ACHN (cell line): ENCODE results near the gene AQP1.

Experiments
- DNase-seq: peaks from one replicate; pipeline ENCODE4 v3.0.0-alpha.2; 2015
- in situ Hi-C: cut with HindIII; loops from 2 replicates; pipeline ENCODE4 v1.10.0; 2017; ENCODE audit warnings: low sequenced_read_pairs, low pct_ligation_motif_present, low pct_unique_long_range_greater_than_20kb

The AQP1 gene

DNA sequence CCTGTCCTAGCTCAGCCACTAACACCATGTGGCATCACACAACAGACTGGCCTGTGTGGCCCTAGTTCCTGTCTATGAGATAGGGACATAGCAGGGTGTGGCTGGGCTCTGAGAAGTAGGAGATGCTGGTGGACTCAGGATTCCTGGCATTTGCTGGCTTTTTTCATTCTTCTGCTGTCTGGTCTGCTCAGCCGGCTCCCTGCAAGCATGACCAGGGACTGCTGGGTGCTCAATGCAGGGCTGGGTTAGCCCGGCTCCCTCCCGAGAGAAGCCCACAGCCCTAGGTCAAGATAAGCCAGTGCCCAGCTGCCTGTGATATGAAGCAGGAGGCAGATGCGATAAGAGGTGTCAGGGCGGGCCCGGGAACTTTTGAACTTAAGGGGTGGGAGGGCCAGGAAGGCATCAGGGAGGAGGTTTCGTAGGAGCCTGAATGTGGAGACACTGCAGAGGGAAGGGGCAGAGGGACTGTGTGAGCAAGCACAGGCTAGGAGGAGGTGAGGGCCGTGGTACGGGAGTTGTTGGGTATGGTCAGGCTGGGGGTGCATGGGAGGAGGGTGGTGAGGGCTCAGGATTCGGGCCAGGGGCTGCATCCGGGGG lies 3.5 kb downstream of the AQP1 start:
- in situ Hi-C loops, result no loop called here
- DNase-seq, result no peak

DNA sequence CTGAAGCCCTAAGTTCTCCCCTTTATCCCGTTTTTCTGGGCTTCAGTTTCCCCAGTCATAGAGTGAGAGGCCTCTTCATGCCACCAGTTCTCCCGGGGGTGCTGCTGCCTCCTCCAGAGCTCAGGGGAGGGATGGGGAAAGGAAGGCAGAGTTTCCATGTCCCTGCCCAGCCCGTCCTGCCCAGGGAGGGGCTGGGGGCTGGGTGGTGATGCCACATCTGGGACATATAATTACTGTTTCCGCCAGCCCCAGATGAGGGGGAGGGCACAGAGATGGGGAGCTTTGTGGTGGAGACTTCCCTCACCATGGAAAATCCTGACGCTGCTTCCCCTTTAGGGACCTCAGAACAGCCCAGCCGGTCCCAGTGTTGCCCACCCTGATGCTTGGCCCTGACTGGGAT lies 4.1 kb downstream of the AQP1 start:
- in situ Hi-C loops, result no loop called here

DNA sequence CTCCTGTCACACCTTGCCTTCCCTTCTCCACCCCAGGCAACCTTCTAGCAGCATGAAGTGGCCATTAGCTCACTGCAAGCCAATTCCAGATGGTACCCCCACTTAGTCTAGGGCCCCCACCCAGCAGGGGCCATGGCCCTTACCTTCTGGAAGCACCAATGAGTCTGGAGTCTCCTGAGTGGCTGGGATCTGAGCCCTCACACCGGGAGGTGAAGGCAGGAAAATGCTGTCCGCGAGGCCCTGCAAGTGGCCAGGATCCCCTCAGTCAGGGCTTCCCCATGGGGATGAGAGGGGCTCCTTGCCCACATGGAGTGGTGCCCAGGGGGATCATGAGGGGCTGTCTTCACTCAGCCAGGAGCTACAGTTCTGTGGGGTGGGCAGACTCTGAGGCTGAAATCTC lies 4.6 kb downstream of the AQP1 start:
- in situ Hi-C loops, result no loop called here
- DNase-seq, result no peak

More for the DNA sequence above, 4.1 kb downstream of the AQP1 start:
- no peak for DNase-seq

DNA sequence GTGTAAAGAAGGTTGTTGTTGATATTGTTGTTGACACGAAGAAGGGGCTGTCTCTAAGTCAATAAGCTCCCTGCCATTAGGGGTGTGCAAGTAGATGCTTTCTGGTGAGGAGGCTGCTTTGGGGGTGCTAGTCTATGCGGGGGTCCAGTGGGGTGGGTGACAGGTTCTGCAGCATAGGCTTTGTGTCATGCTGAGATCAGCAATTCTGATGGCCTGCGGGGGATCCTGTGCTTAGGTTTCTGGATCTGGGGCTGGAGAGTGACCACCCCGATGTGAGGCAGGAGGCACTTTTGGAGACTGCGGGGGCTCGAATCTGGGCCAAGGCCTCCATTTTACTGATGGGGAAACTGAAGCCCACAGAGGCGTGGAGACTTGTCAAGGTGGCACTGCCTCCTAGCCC lies 5.1 kb downstream of the AQP1 start:
- in situ Hi-C loops, result no loop called here
- no peak for DNase-seq

DNA sequence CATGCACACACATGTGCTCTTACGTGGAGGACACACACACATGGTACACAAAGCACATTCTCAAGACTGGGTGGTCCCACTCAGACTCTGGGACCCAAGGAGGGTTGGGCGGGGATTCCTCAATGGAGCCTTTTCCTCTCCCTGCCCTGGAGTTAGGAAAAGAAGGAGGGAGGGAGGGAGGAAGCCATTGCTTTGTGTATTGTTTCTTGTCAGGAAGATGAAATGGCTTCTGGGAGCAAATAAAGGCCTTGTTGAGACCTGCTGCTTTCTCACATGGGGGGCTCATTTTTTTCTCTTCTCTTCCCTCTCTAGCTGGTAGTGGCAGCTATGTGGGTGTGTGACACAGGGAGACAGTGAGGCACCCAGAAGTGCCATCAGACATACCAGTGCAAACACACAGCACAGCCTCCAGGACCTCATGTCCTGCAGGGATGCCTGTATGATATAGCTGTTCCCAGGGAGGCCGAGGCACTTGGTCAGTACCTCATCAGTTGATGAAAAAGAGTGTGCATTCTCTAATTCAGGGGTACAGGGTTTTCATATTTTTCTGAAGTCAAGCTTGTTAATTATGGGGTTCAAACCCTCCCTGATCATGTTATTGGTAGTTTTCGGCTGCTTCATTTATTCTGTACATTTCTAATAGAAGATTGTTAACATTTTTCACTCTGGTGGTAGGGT lies 5.7 kb downstream of the AQP1 start:
- in situ Hi-C loops, result no loop called here
- no peak for DNase-seq

DNA sequence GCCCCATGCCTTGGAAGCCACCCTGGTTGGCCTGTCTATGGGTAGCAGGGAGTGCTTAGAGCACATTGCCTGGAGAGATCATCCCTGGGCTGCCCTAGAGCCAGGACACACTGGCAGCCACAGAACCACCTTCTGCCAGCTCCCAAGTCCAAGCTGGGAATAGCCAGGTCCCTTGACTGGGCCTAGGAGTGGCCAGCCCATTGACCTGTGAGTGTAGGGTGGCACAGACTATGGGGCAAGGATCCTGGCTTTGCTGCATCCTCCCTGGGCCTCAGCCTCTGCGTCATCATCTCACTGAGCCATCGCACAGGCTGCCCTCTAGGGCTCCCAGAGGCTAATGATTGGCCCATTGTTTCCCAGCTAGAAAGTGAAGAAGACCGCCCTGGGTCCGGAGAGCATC lies 7.0 kb downstream of the AQP1 start:
- in situ Hi-C loops, result no loop called here
- no peak for DNase-seq

DNA sequence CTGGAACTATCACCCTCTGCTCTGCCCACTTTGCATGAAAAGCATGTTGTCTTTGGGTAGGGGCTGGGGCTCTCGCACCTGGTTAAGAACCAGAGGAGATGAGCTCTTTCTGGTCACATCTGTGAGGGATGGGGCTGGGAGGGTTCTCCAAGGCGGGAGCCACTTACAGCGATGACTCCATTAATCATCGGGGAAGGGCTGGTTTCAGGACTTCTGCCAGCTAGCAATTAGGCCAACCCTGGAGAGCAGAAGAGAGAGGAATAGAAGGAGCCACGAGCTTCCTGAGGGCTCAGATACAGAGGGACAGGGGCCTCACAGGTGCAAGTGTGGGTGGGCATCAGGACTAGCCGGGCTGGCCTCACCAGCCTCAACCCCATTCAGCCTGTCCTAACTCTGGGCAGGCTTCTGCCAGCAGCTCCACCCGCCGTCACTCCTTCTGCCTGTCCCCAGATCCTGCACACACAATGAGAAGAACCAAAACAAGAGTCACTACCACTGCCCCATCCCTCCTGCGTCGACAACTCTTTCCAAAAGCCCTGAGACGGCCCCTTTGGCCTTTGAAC lies 8.4 kb downstream of the AQP1 start:
- in situ Hi-C loops, result no loop called here

DNA sequence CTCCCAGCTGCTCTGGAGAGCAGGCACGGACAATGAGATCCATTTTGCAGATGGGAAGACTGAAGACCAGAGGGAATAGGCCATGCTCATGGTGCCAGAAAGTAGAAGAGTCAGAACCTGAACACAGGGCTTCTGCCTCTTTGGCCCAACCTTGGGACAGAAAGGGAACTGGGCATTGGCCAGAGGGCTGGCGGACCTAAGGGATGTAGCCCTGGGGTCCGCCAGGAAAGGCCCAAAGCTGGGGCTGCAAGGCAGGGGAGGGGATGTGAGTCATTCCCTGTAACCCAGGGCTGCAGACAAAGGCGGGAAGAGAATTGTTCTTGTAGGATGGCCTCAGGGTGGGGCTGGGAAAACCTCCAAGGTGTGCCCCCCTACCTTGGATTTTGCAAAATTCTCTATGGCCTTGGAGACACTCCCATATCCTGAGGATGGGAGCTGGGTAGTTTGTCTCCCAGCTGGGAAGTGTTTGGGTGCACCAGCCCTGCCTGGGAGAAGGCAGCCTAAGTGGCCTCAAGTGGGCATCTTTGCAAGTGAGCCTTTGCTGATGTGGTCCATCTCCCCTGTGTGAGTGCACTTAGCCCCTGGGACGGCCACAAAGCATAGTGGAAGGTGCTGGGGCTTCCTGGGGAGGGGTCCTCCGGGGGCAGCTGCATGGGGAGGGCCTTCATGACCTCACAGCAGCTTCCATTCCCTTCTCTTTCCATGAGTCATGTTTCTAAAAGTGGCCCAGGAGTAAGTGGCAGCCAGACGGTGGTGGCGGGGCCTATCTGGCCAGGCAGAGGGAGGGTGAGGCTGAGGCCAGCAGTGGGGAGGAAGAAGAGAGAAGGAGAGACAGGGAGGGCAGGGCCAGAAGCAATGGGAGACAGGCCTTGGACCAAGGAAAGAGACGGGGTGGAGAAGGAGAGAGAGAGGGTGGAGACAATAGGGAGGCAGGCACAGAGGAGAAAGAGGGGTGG lies 9.2 kb downstream of the AQP1 start:
- in situ Hi-C loops, result no loop called here
- DNase-seq, result no peak

More for the DNA sequence above, 8.4 kb downstream of the AQP1 start:
- DNase-seq, result no peak

DNA sequence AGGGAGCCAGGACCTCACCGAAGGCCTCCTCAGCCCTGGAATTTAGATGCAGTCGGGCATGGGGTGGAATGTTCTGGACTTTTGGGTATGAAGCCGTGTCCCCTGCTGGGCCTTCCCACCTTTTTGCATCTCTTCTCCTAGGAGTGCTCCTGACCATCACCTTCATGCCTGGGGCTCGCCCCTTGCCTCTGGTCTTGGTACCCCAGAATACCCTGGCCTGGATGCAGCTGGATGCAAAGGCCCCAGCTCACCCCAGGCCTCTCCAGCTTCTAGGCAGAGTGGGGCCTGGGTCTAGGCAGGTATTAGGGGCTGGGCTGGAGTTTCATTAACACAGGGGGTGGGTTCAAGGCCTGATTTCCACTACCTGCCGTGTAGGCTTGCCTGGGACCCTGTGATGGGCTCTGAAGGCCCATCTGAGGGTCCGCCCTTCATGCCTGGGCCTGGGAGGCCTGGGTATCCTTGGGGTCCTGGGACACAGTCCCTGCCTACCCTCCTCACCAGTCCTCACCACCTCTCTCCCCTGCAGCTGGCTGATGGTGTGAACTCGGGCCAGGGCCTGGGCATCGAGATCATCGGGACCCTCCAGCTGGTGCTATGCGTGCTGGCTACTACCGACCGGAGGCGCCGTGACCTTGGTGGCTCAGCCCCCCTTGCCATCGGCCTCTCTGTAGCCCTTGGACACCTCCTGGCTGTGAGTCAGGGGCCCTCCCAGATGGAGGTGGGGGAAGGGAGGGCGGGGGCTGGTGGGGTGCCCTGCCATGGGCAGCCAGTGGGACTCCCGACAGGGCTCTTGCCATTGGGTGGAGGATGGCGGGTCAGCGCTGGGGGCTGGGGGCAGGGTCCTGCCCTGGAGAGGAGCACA lies 10.1 kb downstream of the AQP1 start:
- DNase-seq, result no peak
- in situ Hi-C loops, result no loop called here

DNA sequence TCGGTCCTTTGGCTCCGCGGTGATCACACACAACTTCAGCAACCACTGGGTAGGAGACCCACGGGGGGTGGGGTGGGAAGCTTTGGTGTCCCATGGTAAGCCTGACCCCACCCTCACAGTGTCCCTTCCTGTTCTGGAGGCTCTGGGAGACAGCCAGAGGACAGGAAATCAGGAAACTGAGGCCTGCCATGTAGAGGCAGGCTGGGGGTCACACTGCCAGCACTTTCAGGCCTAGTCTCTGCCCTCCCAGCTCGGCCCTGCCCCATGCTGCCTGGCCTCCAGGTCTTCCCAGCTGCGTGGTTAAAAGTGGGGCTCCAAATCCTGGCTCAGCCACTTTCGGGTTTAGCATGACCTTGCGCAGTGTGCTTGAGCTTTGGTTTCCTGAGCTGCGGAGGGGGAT lies 10.9 kb downstream of the AQP1 start:
- in situ Hi-C loops, result no loop called here
- DNase-seq, result no peak

DNA sequence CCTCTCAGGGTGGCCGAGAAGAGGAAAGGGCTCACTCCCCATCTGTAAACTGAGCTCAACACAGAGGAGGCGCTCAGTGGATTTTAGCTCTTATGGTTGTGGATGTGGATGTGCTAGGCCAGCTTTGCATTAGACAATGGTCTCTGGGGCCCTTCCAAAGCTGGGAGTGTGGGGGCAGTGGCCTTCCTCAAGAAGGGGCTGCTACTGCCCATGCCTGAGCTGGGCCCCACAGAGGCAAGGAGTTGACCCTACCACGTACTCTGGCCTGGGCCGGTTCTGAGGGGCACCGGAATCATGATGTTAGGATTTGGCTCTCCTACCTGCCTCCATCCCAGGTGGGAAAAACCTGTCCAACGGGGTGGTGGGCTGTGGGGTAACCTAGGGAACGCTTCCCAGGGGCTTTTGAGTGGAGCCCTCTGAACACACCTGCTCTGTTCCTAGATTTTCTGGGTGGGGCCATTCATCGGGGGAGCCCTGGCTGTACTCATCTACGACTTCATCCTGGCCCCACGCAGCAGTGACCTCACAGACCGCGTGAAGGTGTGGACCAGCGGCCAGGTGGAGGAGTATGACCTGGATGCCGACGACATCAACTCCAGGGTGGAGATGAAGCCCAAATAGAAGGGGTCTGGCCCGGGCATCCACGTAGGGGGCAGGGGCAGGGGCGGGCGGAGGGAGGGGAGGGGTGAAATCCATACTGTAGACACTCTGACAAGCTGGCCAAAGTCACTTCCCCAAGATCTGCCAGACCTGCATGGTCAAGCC lies 11.5 kb downstream of the AQP1 start:
- in situ Hi-C loops, result no loop called here
- no peak for DNase-seq

DNA sequence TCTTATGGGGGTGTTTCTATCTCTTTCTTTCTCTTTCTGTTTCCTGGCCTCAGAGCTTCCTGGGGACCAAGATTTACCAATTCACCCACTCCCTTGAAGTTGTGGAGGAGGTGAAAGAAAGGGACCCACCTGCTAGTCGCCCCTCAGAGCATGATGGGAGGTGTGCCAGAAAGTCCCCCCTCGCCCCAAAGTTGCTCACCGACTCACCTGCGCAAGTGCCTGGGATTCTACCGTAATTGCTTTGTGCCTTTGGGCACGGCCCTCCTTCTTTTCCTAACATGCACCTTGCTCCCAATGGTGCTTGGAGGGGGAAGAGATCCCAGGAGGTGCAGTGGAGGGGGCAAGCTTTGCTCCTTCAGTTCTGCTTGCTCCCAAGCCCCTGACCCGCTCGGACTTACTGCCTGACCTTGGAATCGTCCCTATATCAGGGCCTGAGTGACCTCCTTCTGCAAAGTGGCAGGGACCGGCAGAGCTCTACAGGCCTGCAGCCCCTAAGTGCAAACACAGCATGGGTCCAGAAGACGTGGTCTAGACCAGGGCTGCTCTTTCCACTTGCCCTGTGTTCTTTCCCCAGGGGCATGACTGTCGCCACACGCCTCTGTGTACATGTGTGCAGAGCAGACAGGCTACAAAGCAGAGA lies 12.2 kb downstream of the AQP1 start:
- in situ Hi-C loops, result no loop called here
- no peak for DNase-seq

DNA sequence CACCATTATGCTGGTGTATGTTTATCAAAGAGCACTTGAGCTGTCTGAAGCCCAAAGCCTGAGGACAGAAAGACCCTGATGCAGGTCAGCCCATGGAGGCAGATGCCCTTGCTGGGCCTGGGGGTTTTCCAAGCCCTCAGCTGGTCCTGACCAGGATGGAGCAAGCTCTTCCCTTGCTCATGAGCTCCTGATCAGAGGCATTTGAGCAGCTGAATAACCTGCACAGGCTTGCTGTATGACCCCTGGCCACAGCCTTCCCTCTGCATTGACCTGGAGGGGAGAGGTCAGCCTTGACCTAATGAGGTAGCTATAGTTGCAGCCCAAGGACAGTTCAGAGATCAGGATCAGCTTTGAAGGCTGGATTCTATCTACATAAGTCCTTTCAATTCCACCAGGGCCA lies 13.0 kb downstream of the AQP1 start:
- no peak for DNase-seq
- in situ Hi-C loops, result no loop called here

DNA sequence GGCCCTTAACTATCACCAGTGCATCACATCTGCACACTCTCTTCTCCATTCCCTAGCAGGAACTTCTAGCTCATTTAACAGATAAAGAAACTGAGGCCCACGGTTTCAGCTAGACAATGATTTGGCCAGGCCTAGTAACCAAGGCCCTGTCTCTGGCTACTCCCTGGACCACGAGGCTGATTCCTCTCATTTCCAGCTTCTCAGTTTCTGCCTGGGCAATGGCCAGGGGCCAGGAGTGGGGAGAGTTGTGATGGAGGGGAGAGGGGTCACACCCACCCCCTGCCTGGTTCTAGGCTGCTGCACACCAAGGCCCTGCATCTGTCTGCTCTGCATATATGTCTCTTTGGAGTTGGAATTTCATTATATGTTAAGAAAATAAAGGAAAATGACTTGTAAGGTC lies 13.5 kb downstream of the AQP1 start:
- DNase-seq, result no peak
- in situ Hi-C loops, result no loop called here

DNA sequence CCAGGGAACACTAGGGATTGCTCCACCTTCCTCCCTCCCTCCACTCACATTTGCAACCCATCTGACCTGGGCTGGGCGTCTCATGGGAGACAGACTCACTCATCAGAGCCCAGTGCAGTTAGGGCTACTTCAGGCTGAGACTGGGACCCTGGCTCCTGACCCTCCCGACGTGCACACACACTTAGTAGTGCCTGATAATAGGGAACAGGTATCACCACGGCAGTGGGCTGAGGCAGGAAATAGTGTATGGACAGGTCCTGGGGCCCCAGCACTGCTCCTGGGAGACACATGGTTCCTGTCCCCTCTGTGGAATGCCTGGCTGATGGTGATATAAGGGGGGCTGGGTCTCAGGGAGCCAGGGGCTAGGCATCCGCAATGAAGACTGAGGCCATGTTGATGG lies 14.3 kb downstream of the AQP1 start:
- DNase-seq, result no peak
- in situ Hi-C loops, result no loop called here

DNA sequence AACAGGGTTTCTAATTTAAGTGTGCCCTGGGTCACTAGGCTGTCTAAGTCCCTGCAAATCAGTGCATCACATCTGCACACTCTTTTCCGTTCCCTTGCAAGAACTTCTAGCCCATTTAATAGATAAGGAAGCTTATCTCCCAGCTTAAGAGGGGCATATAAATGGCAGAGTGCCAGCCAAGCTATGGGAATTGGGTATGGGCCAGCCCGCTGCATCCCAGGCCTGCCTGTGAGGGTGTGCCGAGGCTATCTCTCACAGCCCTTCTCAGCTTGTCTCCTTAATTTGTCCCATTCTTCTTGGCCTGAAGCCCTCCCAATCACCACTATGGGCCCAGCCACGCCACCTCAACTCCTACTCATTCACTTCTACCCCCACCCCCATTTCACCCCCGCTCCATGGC lies 14.7 kb downstream of the AQP1 start:
- in situ Hi-C loops, result no loop called here

DNA sequence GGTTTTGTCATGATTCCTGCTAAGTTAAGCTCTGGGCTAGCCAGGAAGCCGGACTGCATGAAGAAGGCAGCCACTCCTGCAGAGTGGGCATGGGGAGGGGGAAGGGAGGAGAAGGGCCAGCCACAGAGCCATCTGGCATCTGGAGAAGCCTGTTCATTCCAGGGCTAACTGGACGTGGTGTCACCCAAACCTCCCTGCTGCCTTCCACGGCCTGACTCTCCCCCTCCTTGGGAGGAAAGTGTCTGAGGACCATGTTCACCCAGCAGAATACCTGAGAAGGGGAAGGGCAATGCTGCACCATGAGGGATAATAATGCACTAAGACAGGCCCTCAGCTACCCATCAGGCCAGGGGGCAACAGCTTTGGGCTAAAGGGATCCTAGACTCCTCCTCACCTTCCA lies 15.4 kb downstream of the AQP1 start:
- no peak for DNase-seq
- in situ Hi-C loops, result no loop called here

More for the DNA sequence above, 14.7 kb downstream of the AQP1 start:
- DNase-seq, result no peak
